ENCODE data around the gene CCNDBP1. TPM values are rescaled to one million over a fixed set of nuclear protein-coding genes. Genes with fewer than 3 reads are reported as not detected.

The CCNDBP1 gene
- total RNA-seq, 1 donor from 2014 or later = 37.0 TPM

DNA sequence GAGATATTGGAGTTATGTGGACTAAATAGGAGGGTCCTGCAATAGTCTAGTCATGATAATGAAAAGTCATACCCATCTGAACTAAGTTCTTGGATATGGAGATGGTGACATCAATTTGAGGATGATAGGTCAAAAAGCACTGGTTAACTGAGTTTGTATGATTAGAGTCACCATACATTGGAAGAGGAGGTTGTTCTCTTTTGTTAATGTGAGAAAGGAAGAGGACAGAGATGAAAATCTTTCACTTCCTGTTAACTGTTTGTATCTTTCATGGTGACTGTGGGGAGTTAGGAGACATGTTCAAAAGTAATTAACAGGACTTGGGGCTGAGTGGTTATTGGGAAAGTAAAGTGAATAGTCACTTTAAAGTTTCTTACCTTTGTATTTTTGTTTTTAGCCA, 40.7 kb upstream of the CCNDBP1 start:
- Mint-ChIP-seq H3K27me3 (ENCODE audit: low read depth, unreplicated experiment) (no peaks in the 10 kb centered on the region), H3K4me1 (ENCODE audit: low read depth, unreplicated experiment) (no peaks in the 10 kb centered on the region), H3K27ac (ENCODE audit: unreplicated experiment) (no peak overlapping the region), H3K36me3 (ENCODE audit: low read depth, unreplicated experiment) (peaks cover 22% of the 10 kb centered on the region), H3K9me3 (ENCODE audit: unreplicated experiment) (peaks cover 3% of the 10 kb centered on the region), H3K4me3 (ENCODE audit: unreplicated experiment) (no peak overlapping the region)
- TF ChIP-seq EZH2 (IDR thresholded peaks at IDR 0.05; ENCODE audit: insufficient read depth, low read length) = no peak
- TF ChIP-seq, protein P1, sequence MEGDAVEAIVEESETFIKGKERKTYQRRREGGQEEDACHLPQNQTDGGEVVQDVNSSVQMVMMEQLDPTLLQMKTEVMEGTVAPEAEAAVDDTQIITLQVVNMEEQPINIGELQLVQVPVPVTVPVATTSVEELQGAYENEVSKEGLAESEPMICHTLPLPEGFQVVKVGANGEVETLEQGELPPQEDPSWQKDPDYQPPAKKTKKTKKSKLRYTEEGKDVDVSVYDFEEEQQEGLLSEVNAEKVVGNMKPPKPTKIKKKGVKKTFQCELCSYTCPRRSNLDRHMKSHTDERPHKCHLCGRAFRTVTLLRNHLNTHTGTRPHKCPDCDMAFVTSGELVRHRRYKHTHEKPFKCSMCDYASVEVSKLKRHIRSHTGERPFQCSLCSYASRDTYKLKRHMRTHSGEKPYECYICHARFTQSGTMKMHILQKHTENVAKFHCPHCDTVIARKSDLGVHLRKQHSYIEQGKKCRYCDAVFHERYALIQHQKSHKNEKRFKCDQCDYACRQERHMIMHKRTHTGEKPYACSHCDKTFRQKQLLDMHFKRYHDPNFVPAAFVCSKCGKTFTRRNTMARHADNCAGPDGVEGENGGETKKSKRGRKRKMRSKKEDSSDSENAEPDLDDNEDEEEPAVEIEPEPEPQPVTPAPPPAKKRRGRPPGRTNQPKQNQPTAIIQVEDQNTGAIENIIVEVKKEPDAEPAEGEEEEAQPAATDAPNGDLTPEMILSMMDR (IDR thresholded peaks at IDR 0.05; ENCODE audit: insufficient read depth, low read depth, low read length) = no peak
- no peaks in the 10 kb centered on the region for H3K27me3 ChIP-seq (ENCODE audit: insufficient read depth, low read length)
- no peaks in the 10 kb centered on the region for H3K9me3 ChIP-seq (ENCODE audit: insufficient read depth, low read depth, low read length)
- H3K4me1 ChIP-seq (ENCODE audit: insufficient read depth, low read length) = no peaks in the 10 kb centered on the region
- H3K79me2 ChIP-seq (ENCODE audit: insufficient read depth, low read length) = no peaks in the 10 kb centered on the region
- no peak overlapping the region for H3K9ac ChIP-seq (ENCODE audit: low read length)
- no peak overlapping the region for H2AFZ ChIP-seq (ENCODE audit: low read depth, low read length)
- DNase-seq (ENCODE audit: low read depth) (no peak), FAIRE-seq (no peak)
- H3K36me3 ChIP-seq (ENCODE audit: insufficient read depth, low read length) = no peaks in the 10 kb centered on the region
- no peak overlapping the region for H3K27ac ChIP-seq (ENCODE audit: low read depth, low read length)
- no peak overlapping the region for H3K4me3 ChIP-seq (ENCODE audit: insufficient read depth, low read depth, low read length)
- no peak overlapping the region for H3K4me2 ChIP-seq (ENCODE audit: low read length)
- H4K20me1 ChIP-seq (ENCODE audit: insufficient read depth, low read length) = no peaks in the 10 kb centered on the region

DNA sequence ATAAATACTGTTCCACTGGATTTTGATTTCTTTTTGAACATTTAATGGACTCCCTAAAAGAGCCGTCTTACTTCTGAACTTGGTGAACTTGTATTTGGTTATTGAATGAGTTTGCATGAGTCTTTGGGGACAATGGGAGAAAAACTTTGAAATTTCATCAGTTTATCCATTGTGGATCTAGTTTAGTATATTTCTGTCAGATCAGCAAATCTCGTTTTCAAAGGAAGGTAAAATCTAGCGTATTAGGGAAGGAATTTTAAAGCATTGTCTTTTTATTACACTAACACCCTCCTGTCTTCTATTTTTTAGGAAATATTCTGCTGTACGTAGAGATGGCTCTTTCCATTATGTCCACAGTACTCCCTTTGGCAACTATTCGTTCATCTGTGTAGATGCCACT, 39.0 kb upstream of the CCNDBP1 start:
- Mint-ChIP-seq H3K4me1 (ENCODE audit: low read depth, unreplicated experiment) (no peaks in the 10 kb centered on the region), H3K9me3 (ENCODE audit: unreplicated experiment) (peaks cover under 1% of the 10 kb centered on the region), H3K36me3 (ENCODE audit: low read depth, unreplicated experiment) (peaks cover 7% of the 10 kb centered on the region), H3K27ac (ENCODE audit: unreplicated experiment) (no peak overlapping the region), H3K27me3 (ENCODE audit: low read depth, unreplicated experiment) (no peaks in the 10 kb centered on the region), H3K4me3 (ENCODE audit: unreplicated experiment) (no peak overlapping the region)
- no peak overlapping the region for H3K9ac ChIP-seq (ENCODE audit: low read length)
- DNase-seq (ENCODE audit: low read depth) (no peak), FAIRE-seq (no peak)
- no peaks in the 10 kb centered on the region for H3K36me3 ChIP-seq (ENCODE audit: insufficient read depth, low read length)
- H3K79me2 ChIP-seq (ENCODE audit: insufficient read depth, low read length) = no peaks in the 10 kb centered on the region
- no peaks in the 10 kb centered on the region for H3K9me3 ChIP-seq (ENCODE audit: insufficient read depth, low read depth, low read length)
- no peak overlapping the region for H2AFZ ChIP-seq (ENCODE audit: low read depth, low read length)
- H4K20me1 ChIP-seq (ENCODE audit: insufficient read depth, low read length) = no peaks in the 10 kb centered on the region
- peaks cover 5% of the 10 kb centered on the region for H3K4me1 ChIP-seq (ENCODE audit: insufficient read depth, low read length)
- no peak overlapping the region for H3K4me2 ChIP-seq (ENCODE audit: low read length)
- no peaks in the 10 kb centered on the region for H3K27me3 ChIP-seq (ENCODE audit: insufficient read depth, low read length)
- H3K27ac ChIP-seq (ENCODE audit: low read depth, low read length) = no peak overlapping the region
- no peak overlapping the region for H3K4me3 ChIP-seq (ENCODE audit: insufficient read depth, low read depth, low read length)
- TF ChIP-seq EZH2 (IDR thresholded peaks at IDR 0.05; ENCODE audit: insufficient read depth, low read length) = no peak
- TF ChIP-seq, protein P1 (IDR thresholded peaks at IDR 0.05; ENCODE audit: insufficient read depth, low read depth, low read length) = no peak

GRCh38 chr15:43150191-43150929, 34.8 kb upstream of the CCNDBP1 start:
- Mint-ChIP-seq H3K36me3 (ENCODE audit: low read depth, unreplicated experiment) (peaks cover 6% of the 10 kb centered on the region), H3K4me3 (ENCODE audit: unreplicated experiment) (no peak overlapping the region), H3K27ac (ENCODE audit: unreplicated experiment) (peak overlapping the region; percentile 89), H3K4me1 (ENCODE audit: low read depth, unreplicated experiment) (no peaks in the 10 kb centered on the region), H3K27me3 (ENCODE audit: low read depth, unreplicated experiment) (no peaks in the 10 kb centered on the region), H3K9me3 (ENCODE audit: unreplicated experiment) (no peaks in the 10 kb centered on the region)
- H2AFZ ChIP-seq (ENCODE audit: low read depth, low read length) = peak overlapping the region; percentile 20
- no peaks in the 10 kb centered on the region for H3K79me2 ChIP-seq (ENCODE audit: insufficient read depth, low read length)
- H3K9ac ChIP-seq (ENCODE audit: low read length) = peak overlapping the region; percentile 24
- H3K36me3 ChIP-seq (ENCODE audit: insufficient read depth, low read length) = no peaks in the 10 kb centered on the region
- TF ChIP-seq, protein P1 (IDR thresholded peaks at IDR 0.05; ENCODE audit: insufficient read depth, low read depth, low read length) = no peak
- no peak for TF ChIP-seq EZH2 (IDR thresholded peaks at IDR 0.05; ENCODE audit: insufficient read depth, low read length)
- peak; percentile 98 for DNase-seq (ENCODE audit: low read depth)
- peak overlapping the region; percentile 2 for H3K4me2 ChIP-seq (ENCODE audit: low read length)
- no peaks in the 10 kb centered on the region for H4K20me1 ChIP-seq (ENCODE audit: insufficient read depth, low read length)
- peak overlapping the region; percentile 86 for H3K27ac ChIP-seq (ENCODE audit: low read depth, low read length)
- H3K4me1 ChIP-seq (ENCODE audit: insufficient read depth, low read length) = peaks cover 5% of the 10 kb centered on the region
- peak; percentile 86 for FAIRE-seq
- H3K9me3 ChIP-seq (ENCODE audit: insufficient read depth, low read depth, low read length) = no peaks in the 10 kb centered on the region
- no peak overlapping the region for H3K4me3 ChIP-seq (ENCODE audit: insufficient read depth, low read depth, low read length)
- H3K27me3 ChIP-seq (ENCODE audit: insufficient read depth, low read length) = no peaks in the 10 kb centered on the region
